Adrenal gland (tissue), 19 donors: ENCODE measurements around the gene CLCN7. TPM values are rescaled to one million over a fixed set of nuclear protein-coding genes. Genes with fewer than 3 reads are reported as not detected.
A peak's percentile ranks its signal among the peaks of the same experiment; 100 is the strongest.

Experiments
- DNase-seq, 7 donors: peaks; one replicate each; pipeline ENCODE4 v3.0.0-alpha.2; 2019 to 2020
- H3K27ac ChIP-seq, 5 donors: fragments of 200-600 bp; sonication (generic) in 4 of 5; 1 replicate in 3 of 5; 2 replicates in 2 of 5; pipeline versions ENCODE4 v1.5.1 to v1.8.0; 2016 to 2020; ENCODE audit warnings: mild to moderate bottlenecking in 1 of 5
- H3K27me3 ChIP-seq: fragments of 200-600 bp; 2 replicates; pipeline ENCODE4 v1.8.0; 2021
- H3K36me3 ChIP-seq, 2 donors: fragments of 200-600 bp; replicated peaks in 1 of 2; 1 replicate in 1 of 2; 2 replicates in 1 of 2; pipeline versions ENCODE4 v1.5.1 to v1.8.0; 2018 to 2022
- H3K4me1 ChIP-seq, 2 donors: fragments of 200-600 bp; replicated peaks in 1 of 2; 1 replicate in 1 of 2; 2 replicates in 1 of 2; pipeline versions ENCODE4 v1.5.1 to v1.8.0; 2018 to 2021
- H3K4me3 ChIP-seq, 4 donors: fragments of 200-600 bp; sonication (generic) in 3 of 4; one replicate each; pipeline ENCODE4 v1.5.1; 2016 to 2018
- H3K9me3 ChIP-seq, 3 donors: fragments of 200-600 bp; sonication (generic) in 1 of 3; replicated peaks in 1 of 3; 1 replicate in 2 of 3; 2 replicates in 1 of 3; pipeline versions ENCODE4 v1.5.1 to v1.8.0; 2016 to 2021
- POLR2A ChIP-seq, 2 donors: fragments of 450-650 bp; IDR thresholded peaks; one replicate each; pipeline ENCODE4 v1.6.1; 2017; ENCODE audit warnings: antibody characterized with exemption in 2 of 2, mild to moderate bottlenecking in 2 of 2, moderate library complexity in 1 of 2
- WGBS, 4 donors: extraction: QIAGEN DNeasy Blood & Tissue Kit in 2 of 4; methylation state at CpG; one replicate each; pipeline versions ENCODE4 v1.1.5 to v1.1.7; 2013 to 2017; 5-methylcytosine and 5-hydroxymethylcytosine counted together
- intact Hi-C, 2 donors: fragments of 100-400 bp; cut with DNase I; formaldehyde crosslinking; loops; one replicate each; pipeline versions ENCODE4 v1.14.1 to v1.15.0; 2022 to 2023
- long read RNA-seq, 10 donors: library from polyadenylated mRNA in 3 of 10; unstranded in 2 of 10; stranded (forward) in 1 of 10; transcript quantifications; one replicate each; pipeline ENCODE4 v2.0.0 and lab custom pipeline, GENCODE V29; 2021 to 2026
- polyA plus RNA-seq, 3 donors: library from polyadenylated mRNA; stranded (reverse); fragments of 200-250 nt in 2 of 3; fragments of 350-450 nt in 1 of 3; fragmentation: Illumina TruSeq in 1 of 3; extraction: RNeasy Lipid Tissue Mini Kit (QIAGEN cat#74804) in 1 of 3; gene quantifications; one replicate each; pipeline ENCODE4 v1.2.3, GENCODE V29; 2013 to 2014
- total RNA-seq, 9 donors: library from RNA; depleted of rRNA in 4 of 9; stranded (reverse); fragments of >200 nt in 4 of 9; fragments of 120-200 nt in 1 of 9; fragmentation: NEBNext Ultra II Directional in 1 of 9; extraction: Animal tissue kit (Norgen Biotek cat#: 25700) in 1 of 9; gene quantifications; one replicate each; pipeline versions ENCODE4 v1.1.0 to v1.2.4, GENCODE V29; 2013 to 2023
- TF ChIP-seq, protein P1 (sequence below), 6 experiments: fragments of 450-650 bp in 4 of 6; fragments of 200-600 bp in 2 of 6; sonication (generic) in 1 of 6; IDR thresholded peaks; 1 replicate in 5 of 6; 2 replicates in 1 of 6; pipeline versions ENCODE4 v1.5.1 to v1.8.0; 2016 to 2021; ENCODE audit warnings: antibody characterized with exemption in 6 of 6, mild to moderate bottlenecking in 2 of 6, moderate library complexity in 1 of 6
- donor health status: healthy with polysubstance abuse.
- donor health status: Bipolar disorder and iron deficiency.
- donor health status: DM: yes; HTN: yes; CAD: no.
- donor health status: DM: no; HTN: no; CAD: no.
- donor health status: DM: no; HTN: no; CAD: no.
- donor health status: DM: yes; HTN: yes; CAD: no.

Gene CLCN7, protein sequence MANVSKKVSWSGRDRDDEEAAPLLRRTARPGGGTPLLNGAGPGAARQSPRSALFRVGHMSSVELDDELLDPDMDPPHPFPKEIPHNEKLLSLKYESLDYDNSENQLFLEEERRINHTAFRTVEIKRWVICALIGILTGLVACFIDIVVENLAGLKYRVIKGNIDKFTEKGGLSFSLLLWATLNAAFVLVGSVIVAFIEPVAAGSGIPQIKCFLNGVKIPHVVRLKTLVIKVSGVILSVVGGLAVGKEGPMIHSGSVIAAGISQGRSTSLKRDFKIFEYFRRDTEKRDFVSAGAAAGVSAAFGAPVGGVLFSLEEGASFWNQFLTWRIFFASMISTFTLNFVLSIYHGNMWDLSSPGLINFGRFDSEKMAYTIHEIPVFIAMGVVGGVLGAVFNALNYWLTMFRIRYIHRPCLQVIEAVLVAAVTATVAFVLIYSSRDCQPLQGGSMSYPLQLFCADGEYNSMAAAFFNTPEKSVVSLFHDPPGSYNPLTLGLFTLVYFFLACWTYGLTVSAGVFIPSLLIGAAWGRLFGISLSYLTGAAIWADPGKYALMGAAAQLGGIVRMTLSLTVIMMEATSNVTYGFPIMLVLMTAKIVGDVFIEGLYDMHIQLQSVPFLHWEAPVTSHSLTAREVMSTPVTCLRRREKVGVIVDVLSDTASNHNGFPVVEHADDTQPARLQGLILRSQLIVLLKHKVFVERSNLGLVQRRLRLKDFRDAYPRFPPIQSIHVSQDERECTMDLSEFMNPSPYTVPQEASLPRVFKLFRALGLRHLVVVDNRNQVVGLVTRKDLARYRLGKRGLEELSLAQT
- total RNA-seq (100 to 1,000 TPM in 5 of 9 donors, 10 to 100 TPM in 4; 27.2 to 243 (median 121) TPM), polyA plus RNA-seq (100 to 1,000 TPM in 2 of 3 donors, 10 to 100 TPM in 1; 25.3 to 369 (median 133) TPM)
- long read RNA-seq, donor 1, full-length matches to known transcripts, result 11 of 11 reads
- long read RNA-seq, donor 1, partial matches to known transcripts, result 0 of 11 reads
- long read RNA-seq, donor 1, other reads (novel, unspliced or antisense), result 0 of 11 reads
- long read RNA-seq, donor 2, full-length matches to known transcripts, result 9 of 9 reads
- long read RNA-seq, donor 2, partial matches to known transcripts, result 0 of 9 reads
- long read RNA-seq, donor 2, other reads (novel, unspliced or antisense), result 0 of 9 reads
- long read RNA-seq, donor 3, full-length matches to known transcripts, result 4 of 4 reads
- long read RNA-seq, donor 3, partial matches to known transcripts, result 0 of 4 reads
- long read RNA-seq, donor 3, other reads (novel, unspliced or antisense), result 0 of 4 reads
- long read RNA-seq, donor 4, partial matches to known transcripts, result 10 of 22 reads
- long read RNA-seq, donor 4, other reads (novel, unspliced or antisense), result 10 of 22 reads
- long read RNA-seq, donor 5, full-length matches to known transcripts, result 357 of 474 reads
- long read RNA-seq, donor 5, partial matches to known transcripts, result 48 of 474 reads
- long read RNA-seq, donor 5, other reads (novel, unspliced or antisense), result 69 of 474 reads
- long read RNA-seq, donor 6, full-length matches to known transcripts, result 2 of 13 reads
- long read RNA-seq, donor 6, partial matches to known transcripts, result 3 of 13 reads
- long read RNA-seq, donor 6, other reads (novel, unspliced or antisense), result 8 of 13 reads
- long read RNA-seq, donor 7, full-length matches to known transcripts, result 4 of 4 reads
- long read RNA-seq, donor 7, partial matches to known transcripts, result 0 of 4 reads
- long read RNA-seq, donor 7, other reads (novel, unspliced or antisense), result 0 of 4 reads
- long read RNA-seq, donor 8, full-length matches to known transcripts, result 15 of 15 reads
- long read RNA-seq, donor 8, partial matches to known transcripts, result 0 of 15 reads
- long read RNA-seq, donor 8, other reads (novel, unspliced or antisense), result 0 of 15 reads
- long read RNA-seq, donor 9, full-length matches to known transcripts, result 4 of 4 reads
- long read RNA-seq, donor 9, partial matches to known transcripts, result 0 of 4 reads
- long read RNA-seq, donor 9, other reads (novel, unspliced or antisense), result 0 of 4 reads
- long read RNA-seq, donor 10, full-length matches to known transcripts, result 7 of 7 reads
- long read RNA-seq, donor 10, partial matches to known transcripts, result 0 of 7 reads
- long read RNA-seq, donor 10, other reads (novel, unspliced or antisense), result 0 of 7 reads

DNA sequence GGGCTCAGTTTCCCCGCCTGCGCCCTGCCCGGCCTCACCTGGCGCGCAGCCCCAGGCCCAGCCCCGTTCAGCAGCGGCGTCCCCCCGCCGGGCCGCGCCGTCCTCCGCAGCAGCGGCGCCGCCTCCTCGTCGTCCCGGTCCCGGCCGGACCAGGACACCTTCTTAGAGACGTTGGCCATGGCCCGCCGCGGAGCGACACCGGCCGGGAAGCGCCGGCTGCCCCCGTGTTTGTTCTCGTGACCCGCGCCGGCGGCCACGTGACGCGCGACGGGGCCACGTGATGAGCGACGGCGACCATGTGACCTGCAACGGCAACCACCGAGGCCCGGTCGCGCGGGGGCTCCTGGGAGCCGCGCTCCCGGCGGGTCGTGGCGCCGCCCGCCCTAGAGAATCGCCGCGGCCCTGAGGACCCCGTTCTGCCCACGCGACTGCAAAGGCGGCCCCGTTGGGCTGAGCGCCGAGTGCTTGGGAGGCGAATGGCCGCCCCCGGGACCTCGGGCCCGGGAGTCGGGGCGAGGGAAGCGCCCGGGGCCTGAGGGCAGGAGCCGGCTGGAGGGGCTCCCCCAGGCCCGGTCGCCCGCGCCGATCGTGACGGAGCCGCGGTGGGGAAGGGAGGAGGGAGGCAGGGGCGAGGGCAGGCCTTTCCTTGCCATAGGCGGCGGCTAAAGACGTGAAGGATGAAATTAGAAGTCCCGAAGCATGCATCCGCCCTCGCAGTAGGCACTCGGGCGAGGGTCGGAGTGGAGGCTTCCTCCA, at the start of gene CLCN7:
TSS of gene CLCN7 (minus strand) at position 233 of the 756 bp plus-strand sequence. CDS start at position 179, 54 bp downstream.
- 1 to 4% (median 1%) methylated on average over 21 to 99 of the region's 99 CpGs for WGBS, 4 donors
- intact Hi-C loops, result no loop called here
- peak; percentile 88 to 89 for TF ChIP-seq POLR2A (IDR thresholded peaks at IDR 0.05)
- TF ChIP-seq, protein P1, sequence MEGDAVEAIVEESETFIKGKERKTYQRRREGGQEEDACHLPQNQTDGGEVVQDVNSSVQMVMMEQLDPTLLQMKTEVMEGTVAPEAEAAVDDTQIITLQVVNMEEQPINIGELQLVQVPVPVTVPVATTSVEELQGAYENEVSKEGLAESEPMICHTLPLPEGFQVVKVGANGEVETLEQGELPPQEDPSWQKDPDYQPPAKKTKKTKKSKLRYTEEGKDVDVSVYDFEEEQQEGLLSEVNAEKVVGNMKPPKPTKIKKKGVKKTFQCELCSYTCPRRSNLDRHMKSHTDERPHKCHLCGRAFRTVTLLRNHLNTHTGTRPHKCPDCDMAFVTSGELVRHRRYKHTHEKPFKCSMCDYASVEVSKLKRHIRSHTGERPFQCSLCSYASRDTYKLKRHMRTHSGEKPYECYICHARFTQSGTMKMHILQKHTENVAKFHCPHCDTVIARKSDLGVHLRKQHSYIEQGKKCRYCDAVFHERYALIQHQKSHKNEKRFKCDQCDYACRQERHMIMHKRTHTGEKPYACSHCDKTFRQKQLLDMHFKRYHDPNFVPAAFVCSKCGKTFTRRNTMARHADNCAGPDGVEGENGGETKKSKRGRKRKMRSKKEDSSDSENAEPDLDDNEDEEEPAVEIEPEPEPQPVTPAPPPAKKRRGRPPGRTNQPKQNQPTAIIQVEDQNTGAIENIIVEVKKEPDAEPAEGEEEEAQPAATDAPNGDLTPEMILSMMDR (IDR thresholded peaks at IDR 0.05), result no peak
- peaks cover 23 to 46% of the 10 kb centered on the region in 2 donors for H3K4me1 ChIP-seq
- no peaks in the 10 kb centered on the region for H3K9me3 ChIP-seq
- H3K27ac ChIP-seq, result peak within 1 kb of the TSS; percentile 35 to 97 (median 90)
- H3K4me3 ChIP-seq, result peak within 1 kb of the TSS; percentile 73 to 99 (median 79)
- peak; percentile 89 to 96 (median 93) for DNase-seq
- no peaks in the 10 kb centered on the region for H3K36me3 ChIP-seq
- no peaks in the 10 kb centered on the region for H3K27me3 ChIP-seq

DNA sequence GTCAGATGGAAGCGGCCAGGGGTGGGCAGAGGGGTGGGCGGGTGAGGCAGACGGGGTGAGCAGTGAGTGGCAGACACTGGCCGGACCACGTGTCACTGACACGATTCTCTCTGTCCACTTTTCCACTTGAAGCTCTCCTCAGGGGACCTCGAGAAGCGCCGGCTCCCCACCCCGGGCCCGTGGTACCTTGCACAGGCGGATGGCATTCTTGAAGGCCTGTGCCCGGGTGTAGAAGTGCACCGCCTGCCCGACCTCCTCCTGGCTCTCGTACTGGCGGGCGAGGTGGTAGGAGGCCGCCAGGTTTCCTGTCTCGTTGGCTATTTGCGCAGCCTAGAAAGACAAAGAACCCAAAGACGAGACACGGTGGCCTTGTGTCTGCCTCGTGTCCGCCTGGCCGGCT, 49.5 kb upstream of the CLCN7 start:
- Histone ChIP-seq H3K27ac (no peak overlapping the region), H3K9me3 (no peaks in the 10 kb centered on the region), H3K4me3 (no peak overlapping the region), H3K4me1 (peaks cover 13 to 16% of the 10 kb centered on the region in 2 donors), H3K27me3 (no peaks in the 10 kb centered on the region), H3K36me3 (peaks cover 0 to 11% of the 10 kb centered on the region in 2 donors)
- no peak for DNase-seq
- intact Hi-C loops, result no loop called here
- no peak for TF ChIP-seq POLR2A (IDR thresholded peaks at IDR 0.05)
- TF ChIP-seq, protein P1 (IDR thresholded peaks at IDR 0.05), result no peak
- WGBS, 4 donors, result 92 to 98% (median 93%) methylated on average over 17 to 26 of the region's 26 CpGs
